ENCODE measurements around the gene ARFGAP2. TPM values are rescaled to one million over a fixed set of nuclear protein-coding genes. Genes with fewer than 3 reads are reported as not detected.

ARFGAP2 gene
- total RNA-seq, 3 donors from 2014 or later = 139 to 183 (median 175) TPM

GRCh38 chr11:47183031-47183856 lies 6.6 kb upstream of the ARFGAP2 start:
- Histone ChIP-seq H3K4me3 (no peak overlapping the region), H3K27me3 (no peaks in the 10 kb centered on the region), H3K36me3 (no peaks in the 10 kb centered on the region), H3K4me1 (peaks cover 4 to 10% of the 10 kb centered on the region in 2 donors), H3K9me3 (no peaks in the 10 kb centered on the region), H3K27ac (peak overlapping the region in 1 of 2 donors; percentile 48)
- no peak for TF ChIP-seq POLR2A (IDR thresholded peaks at IDR 0.05)
- TF ChIP-seq POLR2AphosphoS5 (IDR thresholded peaks at IDR 0.05) = no peak
- no peak for TF ChIP-seq CTCF (IDR thresholded peaks at IDR 0.05)
- intact Hi-C loops (cut with DNase I; ENCODE audit: low total_unique reads) = loop anchor here (10.0 kb wide), 2 partner anchors 72 to 172 kb away; partner anchors contain the start of genes MYBPC3 and NR1H3
- no peak for DNase-seq (ENCODE audit: low spot score in 2 of 2)

GRCh38 chr11:47182380-47182779 lies 5.7 kb upstream of the ARFGAP2 start:
- intact Hi-C loops (cut with DNase I; ENCODE audit: low total_unique reads) = loop anchor here (10.0 kb wide), 2 partner anchors 72 to 172 kb away; partner anchors contain the start of genes MYBPC3 and NR1H3
- H3K36me3 ChIP-seq = no peaks in the 10 kb centered on the region
- TF ChIP-seq CTCF (IDR thresholded peaks at IDR 0.05) = no peak
- TF ChIP-seq POLR2AphosphoS5 (IDR thresholded peaks at IDR 0.05) = no peak
- TF ChIP-seq POLR2A (IDR thresholded peaks at IDR 0.05) = no peak
- DNase-seq (ENCODE audit: low spot score in 2 of 2) = no peak
- H3K9me3 ChIP-seq = no peaks in the 10 kb centered on the region
- H3K4me1 ChIP-seq = peaks cover 2 to 17% of the 10 kb centered on the region in 2 donors
- peak overlapping the region in 1 of 2 donors; percentile 48 for H3K27ac ChIP-seq
- no peaks in the 10 kb centered on the region for H3K27me3 ChIP-seq
- H3K4me3 ChIP-seq = no peak overlapping the region

- TF ChIP-seq POLR2AphosphoS5 (IDR thresholded peaks at IDR 0.05) (no peak), POLR2A (IDR thresholded peaks at IDR 0.05) (no peak), CTCF (IDR thresholded peaks at IDR 0.05) (no peak)
- H3K27ac ChIP-seq = no peak overlapping the region
- H3K27me3 ChIP-seq = no peaks in the 10 kb centered on the region
- no peak for DNase-seq (ENCODE audit: low spot score in 2 of 2)
- no peaks in the 10 kb centered on the region for H3K9me3 ChIP-seq
- intact Hi-C loops (cut with DNase I; ENCODE audit: low total_unique reads) = loop anchor here (10.0 kb wide), 2 partner anchors 74 to 174 kb away; partner anchors contain the start of genes MYBPC3 and NR1H3
- no peaks in the 10 kb centered on the region for H3K36me3 ChIP-seq
- H3K4me3 ChIP-seq = no peak overlapping the region
- H3K4me1 ChIP-seq = peaks cover 0 to 17% of the 10 kb centered on the region in 2 donors
These were observed 4.6 kb upstream of the ARFGAP2 start for GRCh38 chr11:47181271-47181670.

GRCh38 chr11:47180006-47180787 lies 3.5 kb upstream of the ARFGAP2 start:
- no peak overlapping the region for H3K27ac ChIP-seq
- intact Hi-C loops (cut with DNase I; ENCODE audit: low total_unique reads) = loop anchor here (10.0 kb wide), 2 partner anchors 75 to 175 kb away; partner anchors contain the start of genes MYBPC3 and NR1H3

More at GRCh38 chr11:47180006-47180787, 3.5 kb upstream of the ARFGAP2 start:
- DNase-seq (ENCODE audit: low spot score in 2 of 2) = no peak
- Histone ChIP-seq H3K4me1 (peaks cover 2 to 24% of the 10 kb centered on the region in 2 donors), H3K4me3 (no peak overlapping the region), H3K36me3 (no peaks in the 10 kb centered on the region), H3K27me3 (no peaks in the 10 kb centered on the region), H3K9me3 (no peaks in the 10 kb centered on the region)
- no peak for TF ChIP-seq POLR2A (IDR thresholded peaks at IDR 0.05)
- no peak for TF ChIP-seq POLR2AphosphoS5 (IDR thresholded peaks at IDR 0.05)
- TF ChIP-seq CTCF (IDR thresholded peaks at IDR 0.05) = no peak

All from breast epithelium (tissue), 4 donors.